Measurements from ENCODE around the gene CMC4. TPM values are rescaled to one million over a fixed set of nuclear protein-coding genes. Genes with fewer than 3 reads are reported as not detected.
A peak's percentile ranks its signal among the peaks of the same experiment; 100 is the strongest.

Gene CMC4
- total RNA-seq, 2 donors from 2014 or later: 5.6 to 6.6 TPM

- TF ChIP-seq CTCF (IDR thresholded peaks at IDR 0.05): no peak
- intact Hi-C loops (cut with DNase I): no loop called here
- Histone ChIP-seq H3K9ac (ENCODE audit: low read depth in 2 of 2, low read length in 2 of 2) (peak overlapping the region; percentile 52 to 69), H3K4me3 (peak overlapping the region; percentile 46), H3K36me3 (no peaks in the 10 kb centered on the region), H3K9me3 (no peaks in the 10 kb centered on the region), H3K27me3 (no peaks in the 10 kb centered on the region), H3K27ac (peak overlapping the region; percentile 71), H3K4me1 (no peaks in the 10 kb centered on the region)
- peak; percentile 29 for DNase-seq
These were observed 317 bp downstream of the CMC4 start for GRCh38 chrX:155070663-155070974.

GRCh38 chrX:155070038-155070437 is 898 bp downstream of the CMC4 start:
- intact Hi-C loops (cut with DNase I): no loop called here
- Histone ChIP-seq H3K27ac (no peak overlapping the region), H3K36me3 (no peaks in the 10 kb centered on the region), H3K27me3 (no peaks in the 10 kb centered on the region), H3K9ac (ENCODE audit: low read depth in 2 of 2, low read length in 2 of 2) (peak overlapping the region in 1 of 2 donors; percentile 69), H3K4me3 (peak overlapping the region; percentile 46), H3K4me1 (no peaks in the 10 kb centered on the region), H3K9me3 (no peaks in the 10 kb centered on the region)
- DNase-seq: no peak
- no peak for TF ChIP-seq CTCF (IDR thresholded peaks at IDR 0.05)

DNA sequence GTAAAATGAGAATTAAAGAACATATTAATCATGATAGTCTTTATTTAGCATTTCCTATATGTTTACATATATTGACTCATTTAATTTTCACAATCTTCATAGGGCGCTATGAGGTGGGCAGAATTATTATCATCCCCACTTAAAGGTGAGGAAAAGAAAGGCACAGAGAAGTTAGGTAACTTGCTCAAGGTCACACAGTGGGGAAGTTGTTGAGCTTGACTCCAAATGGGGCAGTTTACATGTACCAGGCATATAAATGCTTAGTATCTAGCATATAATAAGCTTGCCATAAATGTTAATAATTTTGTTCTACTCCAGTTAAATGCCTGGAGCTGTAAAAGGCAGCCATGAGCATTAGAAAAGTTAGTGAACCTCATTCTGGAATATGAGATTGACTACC is 1.5 kb downstream of the CMC4 start:
- DNase-seq: no peak
- intact Hi-C loops (cut with DNase I): no loop called here
- no peak for TF ChIP-seq CTCF (IDR thresholded peaks at IDR 0.05)
- no peaks in the 10 kb centered on the region for H3K9me3 ChIP-seq
- H3K27me3 ChIP-seq: no peaks in the 10 kb centered on the region
- H3K4me3 ChIP-seq: peak overlapping the region; percentile 46
- H3K9ac ChIP-seq (ENCODE audit: low read depth in 2 of 2, low read length in 2 of 2): no peak overlapping the region
- no peaks in the 10 kb centered on the region for H3K4me1 ChIP-seq
- H3K27ac ChIP-seq: no peak overlapping the region
- no peaks in the 10 kb centered on the region for H3K36me3 ChIP-seq

DNA sequence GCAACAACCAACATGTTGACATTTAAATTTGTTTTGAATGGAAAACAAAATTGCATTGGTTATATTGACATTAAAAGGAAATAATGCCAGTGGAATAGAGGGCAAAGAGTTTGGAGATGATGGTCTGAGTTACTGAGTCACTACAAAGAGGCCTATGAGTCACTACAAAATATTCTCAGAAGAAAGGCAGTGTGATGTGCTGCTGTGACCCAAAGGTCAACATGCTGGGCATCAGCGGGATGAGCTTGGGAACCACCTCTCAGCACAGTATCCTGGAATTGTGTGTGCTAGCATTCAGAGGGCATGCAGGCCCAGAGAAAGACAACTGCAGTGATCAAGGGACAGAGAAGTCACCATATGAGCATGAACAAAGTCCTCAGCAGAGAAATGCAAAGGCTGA is 2.8 kb downstream of the CMC4 start:
- no peak for TF ChIP-seq CTCF (IDR thresholded peaks at IDR 0.05)
- DNase-seq: no peak
- no peaks in the 10 kb centered on the region for H3K36me3 ChIP-seq
- no peak overlapping the region for H3K4me3 ChIP-seq
- no peak overlapping the region for H3K27ac ChIP-seq
- H3K9me3 ChIP-seq: no peaks in the 10 kb centered on the region
- no peaks in the 10 kb centered on the region for H3K4me1 ChIP-seq
- intact Hi-C loops (cut with DNase I): no loop called here
- no peaks in the 10 kb centered on the region for H3K27me3 ChIP-seq
- H3K9ac ChIP-seq (ENCODE audit: low read depth in 2 of 2, low read length in 2 of 2): no peak overlapping the region

GRCh38 chrX:155065035-155065734 is 5.8 kb downstream of the CMC4 start:
- no peak for DNase-seq
- no peaks in the 10 kb centered on the region for H3K27me3 ChIP-seq
- H3K36me3 ChIP-seq: no peaks in the 10 kb centered on the region
- H3K4me1 ChIP-seq: no peaks in the 10 kb centered on the region
- H3K4me3 ChIP-seq: no peak overlapping the region
- TF ChIP-seq CTCF (IDR thresholded peaks at IDR 0.05): no peak
- H3K9me3 ChIP-seq: no peaks in the 10 kb centered on the region
- H3K27ac ChIP-seq: no peak overlapping the region
- intact Hi-C loops (cut with DNase I): no loop called here
- no peak overlapping the region for H3K9ac ChIP-seq (ENCODE audit: low read depth in 2 of 2, low read length in 2 of 2)

All from colonic mucosa (tissue), 4 donors.